EH (cell line): ENCODE measurements around the gene MVB12B.

Experiments used
- DNase-seq: peaks from one replicate; pipeline ENCODE4 v3.0.0-alpha.2; 2015; ENCODE audit warnings: low read depth

MVB12B gene

DNA sequence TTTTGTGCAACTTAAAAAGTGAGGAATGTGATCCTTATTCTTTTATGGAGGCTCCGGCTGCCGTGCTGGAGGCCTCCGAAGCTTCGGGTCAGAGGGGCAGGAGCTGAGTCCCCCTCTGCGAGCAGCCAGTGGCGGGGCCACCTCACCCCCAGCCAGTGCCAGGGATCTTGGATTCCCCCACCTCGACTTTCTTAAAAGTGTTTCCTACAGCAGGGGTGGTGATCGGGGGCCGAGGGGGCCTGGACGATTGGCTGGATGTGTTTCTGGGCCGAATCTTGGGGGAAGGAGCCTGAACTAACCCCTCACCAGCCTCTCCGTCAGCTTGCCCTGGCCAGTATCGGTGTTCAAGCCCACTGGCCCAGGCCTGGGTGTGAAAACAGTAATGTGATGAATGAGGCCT lies 194.9 kb downstream of the MVB12B start:
- DNase-seq: no peak

DNA sequence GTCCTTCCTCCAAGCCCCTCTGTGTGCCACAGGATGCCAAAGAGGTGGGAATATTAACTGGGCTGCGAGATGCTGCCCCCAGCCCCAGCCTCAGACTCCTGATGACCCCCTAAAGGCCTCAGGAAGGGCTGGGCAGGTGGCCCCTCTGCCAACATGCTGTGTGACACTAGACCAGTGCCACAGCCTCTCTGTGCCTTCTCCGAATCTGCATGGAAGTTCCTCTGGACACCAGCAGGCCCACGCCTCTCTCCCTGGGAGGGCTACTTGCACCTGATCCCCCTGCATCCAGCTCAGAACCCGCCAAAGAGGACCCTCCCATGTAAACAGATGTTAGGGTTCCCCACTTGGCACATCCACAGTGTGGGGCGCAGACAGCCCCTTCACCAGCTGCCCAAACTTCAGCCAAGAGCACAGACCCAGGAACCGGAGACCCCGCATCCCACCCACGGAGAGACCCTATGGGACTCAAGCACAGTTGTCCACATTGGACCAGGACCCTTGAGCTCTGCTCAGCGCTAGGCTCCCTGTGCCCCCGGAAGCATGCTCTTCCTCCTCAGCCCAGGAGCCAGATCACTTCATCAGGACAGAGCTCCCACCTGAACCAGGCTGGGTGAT lies 195.5 kb downstream of the MVB12B start:
- no peak for DNase-seq

DNA sequence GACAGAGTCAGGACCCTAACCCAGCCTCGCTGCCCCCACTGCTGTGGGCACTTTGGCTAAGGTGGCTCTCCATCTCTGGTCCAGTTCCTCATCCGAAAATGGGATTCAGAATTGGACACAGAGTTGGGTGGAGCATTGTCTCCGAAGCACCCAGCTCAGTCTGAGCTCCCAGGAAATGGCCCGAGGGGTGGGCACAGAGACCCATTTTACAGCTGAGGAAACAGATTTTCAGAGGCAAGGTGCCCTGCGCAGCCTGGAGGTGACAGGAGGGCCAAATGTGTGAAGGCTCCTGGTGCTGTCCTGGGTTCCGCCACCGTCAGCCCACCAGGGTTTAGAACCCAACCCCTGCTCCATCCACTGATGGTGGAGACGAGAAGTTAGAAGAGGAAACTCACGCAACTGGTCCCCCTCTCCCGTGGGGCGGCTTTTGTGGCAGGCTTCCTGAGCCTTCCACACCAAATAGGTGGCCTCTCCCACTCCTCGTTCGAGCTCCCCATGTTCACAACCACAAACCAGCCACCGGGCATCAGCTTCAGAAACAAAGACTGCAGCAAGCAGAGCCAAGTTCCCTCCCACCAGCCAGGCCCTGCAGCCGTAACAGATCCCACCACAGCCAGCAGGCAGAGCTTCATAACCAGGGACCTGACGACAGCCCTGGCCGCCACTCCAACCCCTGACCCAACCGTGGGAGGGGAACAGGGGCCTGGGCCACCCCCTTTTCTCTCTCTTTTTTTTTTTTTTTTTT lies 196.2 kb downstream of the MVB12B start:
- no peak for DNase-seq

DNA sequence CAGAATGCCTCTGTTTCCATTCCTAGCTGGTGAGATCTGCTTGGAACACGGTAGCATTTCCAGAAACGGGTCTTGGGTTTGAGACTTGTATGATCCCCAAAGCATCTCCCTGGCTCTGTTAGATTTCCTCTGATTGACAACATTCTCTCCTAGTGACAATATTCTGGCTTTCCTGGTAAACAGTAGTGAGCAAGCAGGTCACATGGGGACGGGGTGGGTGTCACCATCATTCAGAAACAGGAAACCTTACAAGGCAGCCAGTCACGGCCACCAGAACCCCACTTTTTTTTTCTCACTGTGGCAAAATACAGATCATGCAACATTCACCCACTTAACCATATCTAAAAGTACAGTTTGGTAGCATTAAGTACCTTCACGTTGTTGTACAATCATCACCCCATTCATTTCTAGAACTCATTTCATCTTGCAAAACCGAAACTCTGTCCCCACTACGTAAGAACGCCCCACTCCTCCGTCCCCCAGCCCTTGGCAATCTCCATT lies 197.0 kb downstream of the MVB12B start:
- no peak for DNase-seq

DNA sequence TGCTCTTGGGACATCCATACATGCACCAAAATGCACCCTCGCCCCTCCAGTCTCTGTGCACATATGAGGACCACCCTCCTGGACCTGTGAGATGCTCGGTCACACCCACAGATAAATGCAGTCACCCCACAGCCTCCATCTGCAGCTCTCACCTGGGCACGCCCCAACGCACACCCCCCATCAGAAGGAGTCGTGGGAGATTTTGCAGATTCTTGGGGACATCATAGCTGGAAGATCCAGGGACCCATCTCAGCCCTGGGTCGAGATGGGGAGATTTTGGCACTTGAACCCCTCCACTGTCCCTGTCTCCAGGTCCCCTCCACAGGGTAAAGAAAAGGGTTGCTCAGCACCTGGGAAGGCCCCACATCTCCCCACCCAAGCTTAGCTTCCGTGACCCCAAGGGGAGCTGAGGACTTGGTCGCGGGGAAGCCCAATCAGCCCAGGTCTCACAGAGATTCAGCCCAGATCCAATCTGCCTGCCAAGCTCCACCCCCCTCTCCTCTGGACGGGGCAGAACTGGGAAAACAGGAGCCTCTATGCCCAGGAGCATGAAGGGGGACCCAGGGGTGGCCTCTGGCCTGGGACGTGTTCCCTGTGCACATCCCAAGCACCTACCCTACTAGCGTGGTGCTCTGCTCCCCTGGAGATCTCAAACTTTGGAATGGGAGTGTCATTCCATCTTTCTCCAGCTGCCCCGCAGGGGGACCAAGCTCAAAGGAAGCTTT lies 197.9 kb downstream of the MVB12B start:
- no peak for DNase-seq

DNA sequence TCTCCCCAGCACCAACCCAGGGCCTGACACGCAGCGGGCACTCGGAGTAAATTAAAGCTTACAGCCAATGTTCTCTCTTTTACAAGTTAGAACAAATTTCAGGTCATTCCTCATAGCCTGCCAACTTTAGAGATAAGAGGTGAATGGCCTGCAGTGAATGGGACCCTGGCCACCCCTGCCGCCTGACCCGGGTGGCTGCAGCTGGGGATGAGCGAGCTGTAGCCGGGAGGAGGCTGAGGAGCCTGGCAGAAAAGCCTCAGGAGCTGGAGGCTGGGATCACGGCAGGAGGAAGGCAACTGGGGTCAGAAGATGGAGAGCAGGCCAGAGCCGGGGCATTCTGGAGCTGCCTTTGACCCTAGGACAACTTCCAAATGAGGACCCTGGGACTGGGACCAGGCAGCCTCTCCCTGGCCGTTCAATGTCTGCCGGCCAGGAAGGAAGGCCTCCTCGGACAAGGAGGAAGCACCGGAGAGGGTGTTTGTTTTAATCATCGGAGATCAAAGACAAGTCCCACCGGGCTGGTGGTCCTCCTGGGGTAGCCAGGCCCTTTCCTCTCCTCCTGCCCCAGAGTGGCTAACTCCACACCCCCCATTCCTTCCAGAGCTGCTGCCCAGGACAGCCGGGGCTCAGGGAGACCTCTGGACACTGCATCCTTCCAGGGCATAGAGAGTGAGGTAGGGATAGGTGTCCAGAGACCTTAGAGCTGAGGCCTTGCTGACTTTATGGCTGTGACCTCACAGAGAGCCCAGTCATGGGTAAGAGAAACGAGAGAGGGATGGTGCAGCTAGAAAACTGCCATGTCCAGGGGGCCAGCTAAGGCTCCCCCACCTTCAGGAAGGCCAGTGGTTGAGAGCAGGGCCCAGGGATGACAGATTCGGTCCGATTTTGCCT lies 199.8 kb downstream of the MVB12B start:
- DNase-seq: no peak

DNA sequence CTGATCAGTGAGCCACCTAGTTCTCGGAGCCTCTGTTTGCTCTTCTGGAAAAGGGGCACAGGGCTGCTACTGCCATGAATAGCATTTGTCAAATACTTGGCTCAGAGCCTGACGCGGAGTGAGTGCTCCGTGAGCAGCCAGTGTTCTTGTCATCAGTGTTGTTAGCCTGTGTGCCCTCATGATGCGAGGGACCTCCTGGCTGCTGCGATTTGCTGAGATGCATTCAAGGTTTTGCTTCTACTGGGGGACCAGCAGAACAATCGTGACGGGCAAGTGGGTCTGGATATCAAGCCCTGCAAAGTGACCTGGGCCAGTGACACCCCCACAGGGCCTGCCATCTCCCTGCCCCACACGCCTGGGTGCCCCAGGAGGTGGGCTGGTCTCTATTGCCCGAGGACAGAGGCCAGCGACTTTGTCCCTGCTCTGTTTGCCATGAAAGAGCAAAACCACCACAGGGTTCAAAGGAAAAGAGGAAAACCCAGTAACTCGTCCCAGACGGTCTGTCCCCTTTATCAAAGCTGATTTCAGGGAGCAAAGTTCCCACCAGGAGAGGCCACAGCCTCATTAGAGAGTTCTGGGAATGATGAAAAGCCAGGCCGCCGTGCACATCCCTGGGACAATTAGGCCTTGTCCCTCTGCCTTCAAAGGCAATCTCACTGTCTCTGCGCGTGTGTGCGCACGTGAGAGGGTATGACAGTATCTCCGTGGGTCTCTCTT lies 200.6 kb downstream of the MVB12B start:
- no peak for DNase-seq

DNA sequence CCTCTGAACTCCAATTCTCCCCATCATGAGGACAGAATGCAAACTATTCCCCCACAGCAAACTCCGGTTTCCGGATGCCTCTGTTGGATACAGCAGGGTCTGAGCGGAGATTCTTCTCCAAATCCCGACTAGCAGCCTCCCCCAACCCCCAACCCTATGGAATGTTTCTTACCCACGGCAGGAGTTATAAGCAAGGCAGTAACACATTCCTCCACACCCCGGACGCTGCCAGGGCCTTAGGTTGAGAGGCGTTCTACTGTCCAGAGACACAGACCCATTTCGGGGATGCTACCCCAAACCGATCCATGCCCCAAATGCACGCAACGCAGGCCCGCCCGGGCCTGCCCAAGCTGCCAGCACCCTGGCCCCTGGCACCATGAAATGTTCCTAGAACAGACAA lies 201.5 kb downstream of the MVB12B start:
- DNase-seq: peak; percentile 71

DNA sequence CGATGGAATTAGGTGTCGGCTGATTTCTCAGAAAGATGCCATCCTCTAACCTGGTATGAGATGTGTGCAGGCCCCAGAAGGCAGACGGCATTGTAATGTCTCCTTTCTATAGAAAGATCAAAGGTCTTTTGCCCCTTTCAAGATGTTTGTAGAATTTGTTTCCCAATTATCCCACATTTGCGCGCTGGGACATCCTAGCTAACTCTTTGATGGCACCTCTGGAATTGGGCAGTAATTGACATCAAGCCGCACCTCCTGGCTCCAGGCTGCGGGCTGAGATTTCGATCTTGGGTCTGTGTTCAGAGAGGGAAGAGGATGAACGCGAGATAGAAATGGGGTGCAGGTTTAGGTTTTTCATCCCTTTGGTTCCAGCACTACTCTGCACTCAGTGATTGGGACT lies 202.3 kb downstream of the MVB12B start:
- no peak for DNase-seq

DNA sequence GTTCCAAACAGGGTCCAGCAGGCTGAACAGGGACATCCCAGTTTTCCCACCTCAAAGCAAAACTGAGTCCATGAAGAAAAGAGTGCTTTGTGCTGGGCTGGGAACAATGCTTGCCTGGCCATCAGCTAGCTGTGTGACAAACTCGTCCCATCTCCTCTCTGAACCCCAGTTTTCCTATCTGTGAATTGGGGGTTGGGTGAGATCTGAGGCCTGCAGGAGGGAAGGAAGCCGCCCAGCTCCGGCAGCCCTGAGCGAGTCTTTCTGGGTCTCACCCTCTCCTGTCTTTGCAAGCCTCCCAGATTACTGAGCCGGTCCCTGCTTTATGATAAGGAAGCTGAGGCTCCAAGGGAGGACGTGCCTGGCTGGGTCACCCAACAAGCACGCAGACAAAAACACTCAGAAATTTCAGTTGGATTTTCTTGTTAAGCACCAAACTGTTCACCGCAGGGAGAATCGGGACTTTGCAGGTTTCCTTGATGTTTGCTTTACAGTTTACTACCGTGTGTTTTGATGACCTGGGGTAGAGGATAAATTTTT lies 204.5 kb downstream of the MVB12B start:
- no peak for DNase-seq

DNA sequence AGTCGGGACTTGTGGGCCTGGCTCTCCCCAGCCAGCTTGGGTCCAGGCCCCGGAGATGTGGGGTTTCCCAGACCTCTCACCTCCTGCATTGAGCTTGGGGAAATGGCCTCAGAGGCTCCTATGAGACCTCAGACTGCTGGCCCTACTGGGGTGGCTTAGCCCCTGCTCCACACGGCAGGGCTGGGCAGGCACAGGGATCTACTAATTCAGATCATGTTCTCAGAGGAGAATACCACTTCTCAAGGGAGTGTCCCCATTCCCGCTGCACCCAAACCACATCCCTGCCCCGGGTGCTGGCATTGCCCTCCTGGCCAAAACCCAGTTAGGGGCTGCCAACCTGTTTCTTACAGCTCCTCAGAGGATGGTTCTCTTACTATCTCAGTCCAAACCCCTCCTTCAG lies 205.0 kb downstream of the MVB12B start:
- no peak for DNase-seq

DNA sequence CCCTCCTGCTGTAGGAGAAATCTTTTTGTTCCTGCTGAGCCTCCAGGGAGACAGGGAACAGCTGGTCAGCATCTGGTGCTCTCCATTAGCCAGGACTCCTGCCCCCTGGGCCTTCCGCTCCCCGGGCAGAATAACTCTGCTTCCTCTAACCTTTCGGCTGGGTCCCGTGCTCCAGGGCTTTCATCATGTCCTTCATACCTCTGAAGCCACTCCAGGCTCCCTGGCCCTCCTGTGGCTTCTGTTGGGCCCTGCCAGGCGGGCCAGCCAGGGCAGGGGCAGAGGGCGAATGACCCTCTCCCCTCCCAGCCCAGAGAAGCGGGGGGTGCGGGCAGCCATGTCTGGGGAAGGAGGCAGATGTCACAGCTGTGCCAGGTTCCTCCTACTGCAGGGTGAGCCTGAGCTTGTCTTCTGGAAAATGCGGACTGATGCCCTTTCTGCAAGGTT lies 205.4 kb downstream of the MVB12B start:
- DNase-seq: peak; percentile 49

DNA sequence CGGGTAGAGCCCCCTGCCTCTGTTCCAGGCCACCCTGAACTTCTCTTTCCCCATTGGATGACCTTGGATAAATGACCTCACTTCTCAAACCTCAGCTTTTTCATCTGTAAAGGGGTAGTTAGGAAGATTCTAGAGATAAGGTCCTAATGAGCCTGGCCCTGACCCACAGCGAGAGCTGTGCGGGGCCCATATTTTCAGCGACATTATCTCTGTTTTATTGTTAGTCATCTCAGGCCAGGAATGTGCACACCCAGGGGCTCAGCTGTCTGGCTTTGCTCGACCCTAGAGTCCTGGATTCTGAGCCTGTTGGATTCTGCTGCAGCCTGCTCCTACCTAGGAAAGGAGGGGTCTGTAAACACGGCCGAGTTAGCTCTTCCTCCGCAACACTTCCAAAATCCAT lies 205.9 kb downstream of the MVB12B start:
- peak; percentile 59 for DNase-seq

DNA sequence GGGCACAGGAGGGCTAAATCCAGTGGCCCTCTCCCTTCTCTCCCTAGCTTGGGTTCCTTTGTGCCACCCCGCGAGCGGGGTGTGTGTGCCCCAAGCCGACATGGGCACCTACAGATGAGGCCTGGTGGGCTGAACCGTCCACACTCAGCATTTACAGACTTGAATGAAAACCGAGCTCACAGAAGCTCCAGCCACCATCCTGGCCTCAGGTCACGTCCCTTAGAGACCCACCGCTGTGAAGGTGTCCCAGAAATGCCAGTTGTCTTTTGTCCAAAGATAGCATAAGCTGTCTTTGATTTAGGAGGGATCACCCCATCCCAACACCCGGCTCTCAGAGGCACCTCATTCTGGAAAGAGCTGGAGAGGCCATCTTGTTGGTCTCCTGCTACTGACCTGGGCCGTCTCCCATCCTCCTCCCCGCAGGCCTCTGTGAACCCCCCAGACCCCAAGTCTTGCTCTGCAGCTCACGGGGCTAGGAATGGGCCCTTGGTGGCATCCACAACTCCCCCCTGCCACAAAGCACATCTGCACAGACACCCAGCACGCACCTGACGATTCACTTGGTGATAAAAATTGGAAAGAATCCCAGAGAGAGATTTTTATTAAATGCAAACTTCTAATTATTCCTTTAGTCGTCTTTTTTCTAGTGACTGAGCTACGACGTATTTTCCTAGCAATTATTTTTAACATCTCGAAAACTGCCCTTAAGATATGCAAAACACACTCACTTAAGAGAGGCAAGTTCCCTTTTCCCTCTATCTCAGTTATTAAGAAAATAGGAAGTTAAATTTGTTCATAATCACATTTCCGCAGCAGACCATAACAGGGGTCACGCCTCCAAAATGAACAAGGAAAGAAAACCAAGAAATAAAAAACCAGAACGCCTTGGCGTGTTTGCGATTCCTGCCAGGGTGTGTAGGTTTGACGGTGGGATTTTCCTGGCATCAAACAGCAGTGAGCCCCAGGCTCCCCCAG lies 206.6 kb downstream of the MVB12B start:
- DNase-seq: no peak

DNA sequence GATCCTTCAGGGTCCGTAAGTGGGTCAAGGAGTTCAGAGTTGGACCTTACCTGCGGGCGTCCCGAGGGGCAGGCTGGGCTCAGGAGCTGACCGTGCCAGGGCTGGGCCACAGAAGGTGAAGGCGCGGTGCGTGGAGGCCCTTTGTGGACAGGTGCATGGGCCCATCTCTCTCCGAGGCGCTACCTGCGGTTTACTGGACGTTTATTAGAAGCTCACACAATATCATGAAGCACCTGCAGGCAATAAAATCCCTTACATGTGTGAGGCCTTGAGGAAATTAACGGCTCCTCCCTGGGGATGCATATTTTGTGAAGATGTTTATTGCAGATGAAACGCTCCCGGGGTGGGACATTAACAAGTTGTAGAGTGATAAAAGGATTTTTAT lies 207.3 kb downstream of the MVB12B start:
- no peak for DNase-seq

DNA sequence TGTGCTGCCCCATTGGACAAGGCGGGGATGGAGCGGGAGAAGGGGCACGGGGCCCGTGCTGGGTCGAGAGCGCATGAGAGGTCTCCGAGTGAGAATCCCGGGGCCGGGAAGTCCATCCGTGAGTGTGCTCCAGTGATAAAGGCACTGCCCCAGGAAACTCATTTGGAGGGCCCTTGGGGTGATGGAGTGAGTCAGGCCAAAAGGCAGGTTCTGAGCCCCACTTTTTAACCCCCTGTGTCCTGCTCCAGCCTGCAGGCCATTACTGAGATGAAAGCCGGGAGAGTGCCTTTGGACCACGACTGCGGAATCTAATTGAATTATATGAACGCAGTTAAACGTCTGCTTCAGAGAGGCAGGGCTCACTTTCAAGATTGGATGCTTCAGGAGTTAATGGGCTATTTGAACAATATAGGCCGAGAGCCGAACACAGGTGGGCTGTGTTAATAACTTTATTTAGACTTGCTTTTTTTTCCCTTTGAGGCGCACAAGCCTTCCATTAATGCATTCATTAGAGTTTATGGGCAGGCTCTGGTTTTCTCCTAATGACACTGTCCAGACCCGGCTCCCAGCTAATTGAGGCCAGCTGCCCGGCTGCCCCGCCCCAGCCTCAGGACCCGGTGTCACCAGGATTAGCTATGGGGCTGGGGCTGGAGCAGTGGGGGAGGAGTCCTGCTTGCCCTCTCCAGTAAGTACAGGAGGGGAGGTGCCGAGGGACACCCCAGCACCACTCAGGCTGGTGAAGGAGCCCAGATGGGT lies 208.0 kb downstream of the MVB12B start:
- DNase-seq: peak; percentile 25

DNA sequence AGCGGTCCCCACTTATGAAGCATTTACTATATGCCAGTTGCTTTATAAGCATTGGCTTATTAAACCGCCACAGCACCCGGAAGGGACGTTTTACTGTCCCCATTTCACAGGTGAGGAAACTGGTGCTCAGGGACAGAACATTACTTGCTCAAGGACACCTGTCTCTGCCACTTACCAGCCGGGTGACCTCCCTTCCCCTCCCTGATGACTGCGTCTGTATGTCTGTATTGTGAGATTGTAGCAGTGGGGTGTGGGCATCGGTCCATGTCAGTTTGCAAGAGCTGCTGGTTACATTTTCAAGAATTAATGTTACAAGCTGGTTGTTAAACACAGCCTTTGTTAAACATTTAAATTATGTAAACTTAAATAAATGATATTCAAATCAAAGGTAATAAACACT lies 209.5 kb downstream of the MVB12B start:
- no peak for DNase-seq

DNA sequence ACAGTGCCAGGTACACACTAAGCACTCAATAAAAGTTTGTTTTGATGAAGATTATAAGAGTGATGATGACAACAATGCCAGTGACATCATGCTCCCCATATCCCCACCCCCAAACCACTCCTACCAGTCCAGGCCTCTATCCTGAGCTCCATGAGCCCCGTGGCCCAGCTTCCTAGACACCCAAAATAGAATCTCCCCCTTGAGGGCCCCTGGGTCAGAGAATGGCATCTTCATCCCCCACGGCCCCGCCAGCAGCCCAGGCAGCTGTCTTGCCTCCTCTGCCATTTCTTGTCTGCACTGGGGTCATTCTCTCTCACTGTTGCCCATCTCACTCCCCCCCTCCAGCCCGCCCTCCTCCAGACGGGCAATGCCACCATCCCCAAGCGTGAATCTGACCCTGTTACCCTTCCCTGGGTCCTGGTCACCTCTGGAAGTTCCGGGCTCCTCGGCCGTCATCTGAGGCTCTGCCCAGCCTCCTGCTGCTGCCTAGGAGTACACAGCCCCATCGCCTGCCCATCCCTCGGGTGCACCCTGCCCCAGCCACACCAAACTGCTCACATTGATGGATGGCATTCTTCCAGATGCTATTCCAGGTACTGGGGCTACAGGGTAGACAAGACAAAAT lies 210.3 kb downstream of the MVB12B start:
- DNase-seq: no peak

DNA sequence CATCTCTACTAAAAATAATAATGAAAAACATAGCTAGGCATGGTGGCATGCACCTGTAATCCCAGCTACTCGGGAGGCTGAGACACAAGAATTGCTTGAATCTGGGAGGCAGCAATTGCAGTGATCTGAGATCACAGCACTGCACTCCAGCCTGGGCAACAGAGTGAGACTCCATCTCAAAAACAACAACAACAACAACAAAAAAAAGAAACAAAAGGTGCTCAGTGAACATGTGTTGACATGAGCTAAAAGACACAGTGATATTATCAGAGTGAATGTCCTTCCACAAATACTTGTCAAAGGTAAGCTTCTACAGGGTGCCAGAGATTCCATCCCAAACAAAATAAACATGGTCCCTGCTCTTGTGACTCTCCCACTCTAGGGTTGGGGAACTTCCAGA lies 211.9 kb downstream of the MVB12B start:
- no peak for DNase-seq
